Mucosa of descending colon (tissue), 3 donors: ENCODE measurements around the gene GAK. TPM values are rescaled to one million over a fixed set of nuclear protein-coding genes. Genes with fewer than 3 reads are reported as not detected.
A peak's percentile ranks its signal among the peaks of the same experiment; 100 is the strongest.
"Not testable (repeated sequence)": the region's sequence is repeated elsewhere in the genome, so short reads cannot be mapped to it uniquely, and the experiment has no call there.

Experiments used
- ATAC-seq: fragments of 200-7000 bp; cut with Tn5 transposase; one replicate; pipeline ENCODE4 v1.9.1; 2020; ENCODE audit warnings: mild to moderate bottlenecking, moderate library complexity
- DNase-seq, 3 donors: peaks; one replicate each; pipeline ENCODE4 v3.0.0-alpha.2; 2020
- H3K36me3 ChIP-seq: fragments of 200-600 bp; one replicate; pipeline ENCODE4 v1.8.0; 2021; ENCODE audit warnings: low read depth, mild to moderate bottlenecking
- H3K4me1 ChIP-seq: fragments of 200-600 bp; one replicate; pipeline ENCODE4 v1.8.0; 2021; ENCODE audit warnings: low read depth, mild to moderate bottlenecking
- H3K4me3 ChIP-seq: fragments of 200-600 bp; one replicate; pipeline ENCODE4 v1.8.0; 2021; ENCODE audit warnings: mild to moderate bottlenecking
- H3K9me3 ChIP-seq: fragments of 200-600 bp; one replicate; pipeline ENCODE4 v1.8.0; 2021; ENCODE audit warnings: mild to moderate bottlenecking
- CTCF ChIP-seq: fragments of 200-600 bp; IDR thresholded peaks from one replicate; pipeline ENCODE4 v1.8.0; 2022; ENCODE audit warnings: antibody characterized with exemption, mild to moderate bottlenecking
- intact Hi-C, 2 donors: fragments of 100-400 bp; cut with DNase I in 1 of 2; cut with micrococcal nuclease in 1 of 2; formaldehyde crosslinking; loops; one replicate each; pipeline versions ENCODE4 v1.11.0 to v1.11.1; 2022; cut with DNase I, micrococcal nuclease
- long read RNA-seq, 2 donors: library from polyadenylated mRNA; unstranded; transcript quantifications; one replicate each; pipeline ENCODE4 v2.0.0, GENCODE V29; 2019 to 2021
- total RNA-seq, 3 donors: library from RNA; stranded (reverse); fragmentation: NEBNext Ultra II Directional in 2 of 3; extraction: Animal tissue kit (Norgen Biotek cat#: 25700) in 2 of 3; gene quantifications; one replicate each; pipeline versions ENCODE4 v1.2.1 to v1.2.4, GENCODE V29; 2021 to 2023
- donor health status: DM: no; HTN: no; CAD: no; lungs with moderate emphysema.
- donor health status: DM: no; HTN: no; CAD: no.
- donor health status: DM: no; HTN: yes; CAD: no.

Gene GAK
- 100 to 1,000 TPM; 155 to 259 (median 244) TPM for total RNA-seq
- long read RNA-seq, donor 1, full-length matches to known transcripts: 25 of 138 reads
- long read RNA-seq, donor 1, partial matches to known transcripts: 68 of 138 reads
- long read RNA-seq, donor 1, other reads (novel, unspliced or antisense): 45 of 138 reads
- long read RNA-seq, donor 2, full-length matches to known transcripts: 6 of 38 reads
- long read RNA-seq, donor 2, partial matches to known transcripts: 18 of 38 reads
- long read RNA-seq, donor 2, other reads (novel, unspliced or antisense): 14 of 38 reads

GRCh38 chr4:931960-932712 is at the start of gene GAK, which contains the start of gene TMEM175:
GAK (minus strand) TSS chr4:932316; CDS start chr4:932187, 129 bp downstream.
TMEM175 (plus strand) TSS chr4:932460; CDS start chr4:947740, 15,280 bp downstream.
- intact Hi-C loops: no loop called here
- H3K4me3 ChIP-seq: peak within 1 kb of the TSS; percentile 99
- ATAC-seq: peak; percentile 96
- no peaks in the 10 kb centered on the region for H3K36me3 ChIP-seq
- peak; percentile 29 for TF ChIP-seq CTCF
- DNase-seq: peak; percentile 96 to 99 (median 98)
- H3K9me3 ChIP-seq: no peaks in the 10 kb centered on the region
- peaks cover 32% of the 10 kb centered on the region for H3K4me1 ChIP-seq

GRCh38 chr4:978957-979701 is 47.0 kb upstream of the GAK start:
- TF ChIP-seq CTCF: no peak
- H3K4me1 ChIP-seq: no peaks in the 10 kb centered on the region

GRCh38 chr4:976016-976415 is 43.9 kb upstream of the GAK start:
- H3K36me3 ChIP-seq, ATAC-seq, H3K9me3 ChIP-seq, intact Hi-C loops, DNase-seq, H3K4me3 ChIP-seq: not testable (repeated sequence)
- peaks cover 17% of the 10 kb centered on the region for H3K4me1 ChIP-seq

More at GRCh38 chr4:978957-979701, 47.0 kb upstream of the GAK start:
- no peaks in the 10 kb centered on the region for H3K9me3 ChIP-seq
- no peaks in the 10 kb centered on the region for H3K36me3 ChIP-seq
- DNase-seq (no peak), ATAC-seq (no peak)
- intact Hi-C loops: no loop called here
- H3K4me3 ChIP-seq: no peak overlapping the region

GRCh38 chr4:974668-975067 is 42.6 kb upstream of the GAK start:
- ATAC-seq (no peak), DNase-seq (no peak)
- Histone ChIP-seq H3K9me3 (no peaks in the 10 kb centered on the region), H3K4me1 (peaks cover 28% of the 10 kb centered on the region), H3K36me3 (no peaks in the 10 kb centered on the region), H3K4me3 (no peak overlapping the region)
- intact Hi-C loops: no loop called here
- no peak for TF ChIP-seq CTCF

- DNase-seq (peak; percentile 89 to 93 (median 90)), ATAC-seq (peak; percentile 78)
- no peak for TF ChIP-seq CTCF
- Histone ChIP-seq H3K36me3 (no peaks in the 10 kb centered on the region), H3K9me3 (no peaks in the 10 kb centered on the region), H3K4me3 (peak within 1 kb of the TSS; percentile 72), H3K4me1 (peaks cover 31% of the 10 kb centered on the region)
- intact Hi-C loops: no loop called here
Observed at GRCh38 chr4:973431-974397, 41.6 kb upstream of the GAK start, which contains the start of gene DGKQ. DGKQ (minus strand) TSS chr4:973569; CDS start chr4:973482, 87 bp downstream.
